ENCODE results near the gene TCERG1L. TPM values are rescaled to one million over a fixed set of nuclear protein-coding genes. Genes with fewer than 3 reads are reported as not detected.

The TCERG1L gene
- polyA plus RNA-seq, 1 of the 3 experiments (the other 2 are of a cell fraction), result not detected

DNA sequence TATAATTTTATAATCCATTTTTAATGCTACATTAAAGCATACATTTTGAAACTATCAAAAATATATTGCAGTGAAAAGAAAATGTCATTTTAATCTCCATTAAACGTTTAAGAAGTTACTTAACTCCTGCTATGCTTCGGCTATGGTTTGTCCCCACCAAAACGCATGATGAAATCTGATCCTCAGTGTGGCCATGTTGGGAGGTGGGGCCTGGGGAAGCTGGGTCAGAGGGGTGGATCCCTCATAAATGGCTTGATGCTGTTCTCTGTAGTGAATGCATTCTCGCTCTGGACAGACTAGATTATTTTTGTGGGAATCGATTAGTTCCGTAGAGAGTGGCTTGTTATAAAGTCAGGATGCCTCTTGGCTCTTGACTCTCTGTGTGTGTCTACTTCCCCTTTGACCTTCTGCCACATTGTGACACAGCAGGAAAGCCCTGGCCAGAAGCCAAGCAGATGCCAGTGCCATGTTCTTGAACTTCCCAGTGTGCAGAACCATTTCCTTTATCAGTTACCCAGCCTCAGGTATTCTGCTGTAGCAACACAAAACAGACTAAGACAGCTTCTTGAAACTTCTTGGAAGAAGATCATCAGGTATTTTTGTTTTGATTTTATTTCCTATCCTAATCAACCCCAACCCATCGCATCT is 77.8 kb downstream of the TCERG1L start:
- Histone ChIP-seq H3F3A (replicated peaks; ENCODE audit: insufficient read depth) (no peaks in the 10 kb centered on the region), H3K79me2 (ENCODE audit: insufficient read depth) (no peaks in the 10 kb centered on the region), H3K4me2 (no peak overlapping the region), H3K9me2 (no peaks in the 10 kb centered on the region), H3K4me3 (ENCODE audit: low read depth in 2 of 2, low read length in 1 of 2) (no peak overlapping the region), H2AFZ (ENCODE audit: low read depth) (no peak overlapping the region), H3K27ac (ENCODE audit: low read depth in 2 of 2, low read length in 1 of 2) (no peak overlapping the region), H3K36me3 (replicated peaks in 1 of 2; ENCODE audit: control insufficient read depth in 1 of 2, insufficient read depth in 2 of 2, low read length in 1 of 2) (no peaks in the 10 kb centered on the region), H3K9ac (no peak overlapping the region), H3K4me1 (ENCODE audit: control insufficient read depth in 1 of 2, insufficient read depth in 2 of 2, low read depth in 1 of 2, low read length in 1 of 2) (no peaks in the 10 kb centered on the region), H4K20me1 (ENCODE audit: insufficient read depth) (no peaks in the 10 kb centered on the region), H3K27me3 (ENCODE audit: insufficient read depth) (no peaks in the 10 kb centered on the region), H3K9me3 (no peaks in the 10 kb centered on the region)
- WGBS (ENCODE audit: low lambda C conversion rate), result 43% methylated on average over 7 of the region's 7 CpGs
- TF ChIP-seq IRF3 (IDR thresholded peaks at IDR 0.05; ENCODE audit: low read depth, low read length) (no peak), EP300 (IDR thresholded peaks at IDR 0.05; ENCODE audit: borderline replicate concordance in 1 of 2, low read depth in 1 of 2, low read length in 1 of 2) (no peak)
- ChIA-PET POLR2A (no interaction called here), CTCF (no interaction called here)
- DNase-seq, result no peak

DNA sequence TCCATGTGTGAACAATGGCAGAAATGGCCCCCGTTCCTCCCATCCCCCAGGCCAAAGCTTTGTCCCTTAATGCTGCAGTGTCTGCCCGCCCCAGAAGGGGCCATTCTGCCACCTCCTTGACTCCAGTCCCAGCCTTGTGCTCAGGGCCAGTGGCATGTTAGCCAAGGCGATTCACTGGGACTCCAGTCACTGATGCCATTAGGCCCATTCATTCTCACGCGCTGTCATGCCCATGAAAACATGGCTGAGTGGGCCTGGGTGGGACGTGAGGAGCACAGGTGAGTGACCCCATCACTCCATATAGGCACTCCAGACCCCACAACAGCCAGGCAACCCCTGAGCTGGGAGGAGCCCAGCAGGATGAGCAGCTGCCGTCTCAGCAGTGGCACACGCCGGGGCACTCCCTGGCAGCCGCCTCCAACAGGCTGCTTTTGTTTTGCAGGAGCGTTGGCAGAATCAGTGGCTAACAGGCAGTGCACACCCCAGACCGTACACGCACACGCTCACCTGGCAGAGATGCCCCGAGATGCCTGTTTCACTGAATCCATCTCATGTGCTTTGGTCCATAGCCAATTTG is 79.5 kb downstream of the TCERG1L start:
- no peaks in the 10 kb centered on the region for H4K20me1 ChIP-seq (ENCODE audit: insufficient read depth)
- ChIA-PET CTCF (interaction anchor here (1.5 kb wide), 1 partner anchor 10 kb away, joined by 3 read pairs; no protein-coding TSS in a partner anchor), POLR2A (no interaction called here)
- no peak overlapping the region for H3K4me3 ChIP-seq (ENCODE audit: low read depth in 2 of 2, low read length in 1 of 2)
- no peaks in the 10 kb centered on the region for H3K4me1 ChIP-seq (ENCODE audit: control insufficient read depth in 1 of 2, insufficient read depth in 2 of 2, low read depth in 1 of 2, low read length in 1 of 2)
- DNase-seq, result no peak
- no peaks in the 10 kb centered on the region for H3K9me2 ChIP-seq
- H3K27me3 ChIP-seq (ENCODE audit: insufficient read depth), result no peaks in the 10 kb centered on the region
- H3K9me3 ChIP-seq, result no peaks in the 10 kb centered on the region
- no peak for TF ChIP-seq SIN3A (IDR thresholded peaks at IDR 0.05; ENCODE audit: borderline replicate concordance, low read depth, low read length)
- TF ChIP-seq NFIC (IDR thresholded peaks at IDR 0.05; ENCODE audit: borderline replicate concordance), result no peak
- no peak for TF ChIP-seq MXI1 (IDR thresholded peaks at IDR 0.05; ENCODE audit: low read depth, low read length)
- no peak for TF ChIP-seq ZBTB33 (IDR thresholded peaks at IDR 0.05; ENCODE audit: borderline replicate concordance, low read depth)
- no peak for TF ChIP-seq JUND (IDR thresholded peaks at IDR 0.05)
- no peak overlapping the region for H3K27ac ChIP-seq (ENCODE audit: low read depth in 2 of 2, low read length in 1 of 2)
- WGBS (ENCODE audit: low lambda C conversion rate), result 54% methylated on average over 7 of the region's 15 CpGs
- H2AFZ ChIP-seq (ENCODE audit: low read depth), result no peak overlapping the region
- H3K36me3 ChIP-seq (replicated peaks in 1 of 2; ENCODE audit: control insufficient read depth in 1 of 2, insufficient read depth in 2 of 2, low read length in 1 of 2), result no peaks in the 10 kb centered on the region
- no peaks in the 10 kb centered on the region for H3F3A ChIP-seq (replicated peaks; ENCODE audit: insufficient read depth)
- no peak overlapping the region for H3K9ac ChIP-seq
- H3K79me2 ChIP-seq (ENCODE audit: insufficient read depth), result no peaks in the 10 kb centered on the region
- H3K4me2 ChIP-seq, result no peak overlapping the region
